A673 (cell line): Measurements from ENCODE around the gene TMEM121.

Experiments used
- CTCF ChIP-seq: fragments of 300-800, 200-600 bp; sonication (generic); conservative IDR thresholded peaks from 2 replicates; pipeline ENCODE4 v1.5.1; 2017; ENCODE audit warnings: low read depth, mild to moderate bottlenecking, antibody characterized with exemption, low read length, moderate library complexity, mixed read lengths
- EZH2 ChIP-seq: fragments of 200-600 bp; sonication (generic); IDR thresholded peaks from 2 replicates; pipeline ENCODE4 v1.6.1; 2017; ENCODE audit warnings: borderline replicate concordance, low read depth, mild to moderate bottlenecking, mixed read lengths, antibody characterized with exemption, low read length; ENCODE audit not compliant: poor library complexity, severe bottlenecking

GRCh38 chr14:105536691-105537579 lies 10.6 kb downstream of the TMEM121 start:
- TF ChIP-seq CTCF (no peak), EZH2 (no peak)
